ENCODE results near the gene EP400. TPM values are rescaled to one million over a fixed set of nuclear protein-coding genes. Genes with fewer than 3 reads are reported as not detected.

Gene EP400
- total RNA-seq, 2 donors from 2014 or later = 51.7 to 52.3 TPM

- no peaks in the 10 kb centered on the region for H3K27me3 Mint-ChIP-seq (ENCODE audit: low read depth)
- no peak overlapping the region for H3K4me3 Mint-ChIP-seq
- H3K27ac Mint-ChIP-seq = no peak overlapping the region
- no peaks in the 10 kb centered on the region for H3K4me1 Mint-ChIP-seq (ENCODE audit: low read depth)
- ATAC-seq (replicated peaks in 1 of 2) = no peak
- peaks cover 7 to 26% of the 10 kb centered on the region in 2 donors for H3K36me3 Mint-ChIP-seq (ENCODE audit: insufficient read depth in 2 of 2)
- no peak for DNase-seq
- no peaks in the 10 kb centered on the region for H3K9me3 Mint-ChIP-seq
Measured at GRCh38 chr12:132055535-132056096, 105.9 kb downstream of the EP400 start.

DNA sequence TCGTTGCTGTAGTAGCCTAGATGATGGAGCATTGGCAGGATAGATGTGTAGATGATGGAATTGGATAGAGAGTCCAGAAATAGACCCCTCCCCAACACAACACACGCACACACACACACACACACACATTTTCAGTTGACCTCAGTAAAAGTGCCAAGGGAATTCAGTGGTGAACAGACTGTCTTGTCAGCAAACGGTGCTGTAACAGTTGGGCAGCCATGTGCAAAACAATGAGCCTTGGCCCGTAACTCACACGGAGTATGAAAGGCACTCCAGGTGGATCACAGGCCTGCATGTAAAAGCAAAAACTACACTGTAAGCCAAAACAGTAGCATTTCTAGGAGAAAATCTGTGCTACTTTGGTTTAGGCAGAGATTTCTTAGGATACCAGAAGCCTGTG, 106.6 kb downstream of the EP400 start:
- Mint-ChIP-seq H3K27ac (no peak overlapping the region), H3K27me3 (ENCODE audit: low read depth) (no peaks in the 10 kb centered on the region), H3K9me3 (no peaks in the 10 kb centered on the region), H3K36me3 (ENCODE audit: insufficient read depth in 2 of 2) (peaks cover 4 to 25% of the 10 kb centered on the region in 2 donors), H3K4me1 (ENCODE audit: low read depth) (no peaks in the 10 kb centered on the region), H3K4me3 (no peak overlapping the region)
- ATAC-seq (replicated peaks in 1 of 2) (no peak), DNase-seq (no peak)

GRCh38 chr12:132056951-132057350, 107.2 kb downstream of the EP400 start:
- H3K27me3 Mint-ChIP-seq (ENCODE audit: low read depth) = no peaks in the 10 kb centered on the region
- H3K27ac Mint-ChIP-seq = no peak overlapping the region
- ATAC-seq (replicated peaks in 1 of 2) = no peak
- H3K4me1 Mint-ChIP-seq (ENCODE audit: low read depth) = no peaks in the 10 kb centered on the region
- H3K4me3 Mint-ChIP-seq = no peak overlapping the region
- DNase-seq = no peak
- H3K36me3 Mint-ChIP-seq (ENCODE audit: insufficient read depth in 2 of 2) = peaks cover 4 to 25% of the 10 kb centered on the region in 2 donors
- H3K9me3 Mint-ChIP-seq = no peaks in the 10 kb centered on the region

- DNase-seq = no peak
- no peak overlapping the region for H3K27ac Mint-ChIP-seq
- no peaks in the 10 kb centered on the region for H3K4me1 Mint-ChIP-seq (ENCODE audit: low read depth)
Measured at GRCh38 chr12:132057691-132058090, 107.9 kb downstream of the EP400 start.

GRCh38 chr12:132061197-132061596, 111.5 kb downstream of the EP400 start:
- Mint-ChIP-seq H3K4me1 (ENCODE audit: low read depth) (peaks cover 7% of the 10 kb centered on the region), H3K4me3 (no peak overlapping the region), H3K27ac (no peak overlapping the region), H3K27me3 (ENCODE audit: low read depth) (no peaks in the 10 kb centered on the region), H3K9me3 (no peaks in the 10 kb centered on the region), H3K36me3 (ENCODE audit: insufficient read depth in 2 of 2) (peaks cover under 1 to 16% of the 10 kb centered on the region in 2 donors)
- DNase-seq (no peak), ATAC-seq (replicated peaks in 1 of 2) (no peak)

More at GRCh38 chr12:132057691-132058090, 107.9 kb downstream of the EP400 start:
- Mint-ChIP-seq H3K4me3 (no peak overlapping the region), H3K36me3 (ENCODE audit: insufficient read depth in 2 of 2) (peaks cover 4 to 26% of the 10 kb centered on the region in 2 donors), H3K9me3 (no peaks in the 10 kb centered on the region), H3K27me3 (ENCODE audit: low read depth) (no peaks in the 10 kb centered on the region)
- no peak for ATAC-seq (replicated peaks in 1 of 2)

GRCh38 chr12:132061641-132062430, 112.1 kb downstream of the EP400 start:
- H3K27ac Mint-ChIP-seq = no peak overlapping the region
- peaks cover 1 to 17% of the 10 kb centered on the region in 2 donors for H3K36me3 Mint-ChIP-seq (ENCODE audit: insufficient read depth in 2 of 2)
- H3K9me3 Mint-ChIP-seq = no peaks in the 10 kb centered on the region

GRCh38 chr12:132062481-132062880, 112.7 kb downstream of the EP400 start:
- ATAC-seq (replicated peaks in 1 of 2) (no peak), DNase-seq (no peak)
- Mint-ChIP-seq H3K27ac (no peak overlapping the region), H3K4me1 (ENCODE audit: low read depth) (peaks cover 18% of the 10 kb centered on the region), H3K4me3 (no peak overlapping the region), H3K9me3 (no peaks in the 10 kb centered on the region), H3K27me3 (ENCODE audit: low read depth) (no peaks in the 10 kb centered on the region), H3K36me3 (ENCODE audit: insufficient read depth in 2 of 2) (peaks cover 1 to 17% of the 10 kb centered on the region in 2 donors)

More at GRCh38 chr12:132061641-132062430, 112.1 kb downstream of the EP400 start:
- no peak overlapping the region for H3K4me3 Mint-ChIP-seq
- no peak for DNase-seq
- ATAC-seq (replicated peaks in 1 of 2) = no peak
- no peaks in the 10 kb centered on the region for H3K27me3 Mint-ChIP-seq (ENCODE audit: low read depth)
- peaks cover 13% of the 10 kb centered on the region for H3K4me1 Mint-ChIP-seq (ENCODE audit: low read depth)

DNA sequence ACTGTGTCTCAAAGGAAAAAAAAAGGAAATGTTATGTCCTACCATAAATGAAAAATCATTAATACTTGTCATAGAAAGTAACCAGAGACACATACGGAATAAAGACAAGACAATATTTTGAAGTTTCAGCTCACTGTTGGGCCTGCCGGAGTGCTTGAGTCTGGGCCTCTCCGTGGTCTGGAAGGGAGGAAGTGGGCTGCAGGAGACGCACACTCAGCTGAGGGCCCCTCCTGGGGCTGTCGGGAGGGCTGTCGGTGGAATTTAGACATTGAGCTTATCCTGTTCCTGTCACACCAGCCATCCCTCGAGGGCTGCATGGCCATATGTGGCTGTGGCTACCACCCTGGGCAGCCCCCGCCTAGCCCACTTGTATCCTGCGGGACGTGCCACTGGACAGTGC, 113.7 kb downstream of the EP400 start:
- DNase-seq (no peak), ATAC-seq (replicated peaks in 1 of 2) (no peak)
- no peak overlapping the region for H3K27ac Mint-ChIP-seq
- no peaks in the 10 kb centered on the region for H3K9me3 Mint-ChIP-seq
- peaks cover 18% of the 10 kb centered on the region for H3K4me1 Mint-ChIP-seq (ENCODE audit: low read depth)
- peaks cover 1 to 11% of the 10 kb centered on the region in 2 donors for H3K36me3 Mint-ChIP-seq (ENCODE audit: insufficient read depth in 2 of 2)
- no peak overlapping the region for H3K4me3 Mint-ChIP-seq
- H3K27me3 Mint-ChIP-seq (ENCODE audit: low read depth) = no peaks in the 10 kb centered on the region

- no peak for DNase-seq
- H3K27ac Mint-ChIP-seq = no peak overlapping the region
- H3K9me3 Mint-ChIP-seq = no peaks in the 10 kb centered on the region
- peaks cover 1 to 9% of the 10 kb centered on the region in 2 donors for H3K36me3 Mint-ChIP-seq (ENCODE audit: insufficient read depth in 2 of 2)
- no peaks in the 10 kb centered on the region for H3K27me3 Mint-ChIP-seq (ENCODE audit: low read depth)
- peaks cover 18% of the 10 kb centered on the region for H3K4me1 Mint-ChIP-seq (ENCODE audit: low read depth)
- no peak overlapping the region for H3K4me3 Mint-ChIP-seq
- ATAC-seq (replicated peaks in 1 of 2) = no peak
Measured at GRCh38 chr12:132064631-132065030, 114.9 kb downstream of the EP400 start.

- H3K36me3 Mint-ChIP-seq (ENCODE audit: insufficient read depth in 2 of 2) = peaks cover 1 to 9% of the 10 kb centered on the region in 2 donors
- no peak overlapping the region for H3K27ac Mint-ChIP-seq
- no peak overlapping the region for H3K4me3 Mint-ChIP-seq
- H3K27me3 Mint-ChIP-seq (ENCODE audit: low read depth) = no peaks in the 10 kb centered on the region
- H3K4me1 Mint-ChIP-seq (ENCODE audit: low read depth) = peaks cover 18% of the 10 kb centered on the region
- DNase-seq (no peak), ATAC-seq (replicated peaks in 1 of 2) (no peak)
- no peaks in the 10 kb centered on the region for H3K9me3 Mint-ChIP-seq
Measured at GRCh38 chr12:132065203-132065602, 115.5 kb downstream of the EP400 start.

DNA sequence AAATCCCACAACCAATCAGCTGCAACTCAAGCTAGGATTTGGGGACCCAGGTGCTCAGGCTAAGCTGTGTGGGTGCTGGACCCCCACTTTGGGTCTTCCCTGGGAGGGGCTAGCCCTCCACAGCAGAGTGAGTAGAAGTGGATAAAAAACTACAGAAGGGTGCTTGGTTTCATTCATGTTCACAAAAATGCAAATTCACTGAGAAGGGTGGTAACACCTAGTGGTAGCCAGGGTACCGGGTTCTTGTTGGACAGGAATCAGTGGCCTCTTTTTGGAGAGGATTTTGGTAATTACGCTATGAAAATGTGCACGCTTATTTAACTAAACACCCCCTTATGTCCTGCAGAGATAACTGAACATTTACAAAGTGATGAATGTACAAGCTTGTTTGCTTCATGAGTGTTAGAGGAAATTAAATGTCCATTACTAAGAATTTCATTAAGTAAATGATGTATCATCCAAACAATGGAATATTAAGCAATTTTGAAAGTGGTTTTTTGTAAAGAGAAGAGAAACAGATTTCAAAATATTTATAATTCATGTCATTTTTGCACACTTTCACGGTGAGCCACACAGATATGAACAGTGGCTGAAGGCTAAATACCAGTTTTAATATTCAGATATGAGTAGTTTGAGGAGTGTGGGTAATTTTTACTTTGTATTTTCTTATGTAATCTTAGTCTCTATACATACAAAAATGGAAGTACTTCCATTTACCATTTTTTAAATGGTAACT, 116.0 kb downstream of the EP400 start:
- Mint-ChIP-seq H3K27ac (peak overlapping the region; percentile 83), H3K27me3 (ENCODE audit: low read depth) (no peaks in the 10 kb centered on the region), H3K9me3 (no peaks in the 10 kb centered on the region), H3K4me1 (ENCODE audit: low read depth) (peaks cover 18% of the 10 kb centered on the region), H3K36me3 (ENCODE audit: insufficient read depth in 2 of 2) (peaks cover 1 to 9% of the 10 kb centered on the region in 2 donors), H3K4me3 (peak overlapping the region; percentile 68 to 69)
- ATAC-seq (replicated peaks in 1 of 2) (peak in 1 of 2 donors; percentile 6), DNase-seq (no peak)

DNA sequence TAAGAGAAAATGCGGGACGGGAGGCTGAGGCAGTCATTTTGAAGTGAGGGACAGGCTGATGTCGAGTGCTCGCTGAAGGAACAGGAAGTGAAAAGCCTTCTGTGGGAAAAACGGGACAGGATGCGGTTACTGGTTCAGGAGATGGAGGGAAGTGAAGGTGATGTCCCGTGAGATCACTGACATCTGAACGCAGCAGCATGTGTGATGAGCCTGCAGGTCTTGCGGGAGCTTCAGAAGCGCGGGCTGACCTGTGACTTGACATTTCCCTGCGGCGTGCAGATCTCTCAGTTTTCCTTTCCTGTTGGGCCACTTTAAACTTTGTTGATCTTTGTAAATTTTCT, 116.6 kb downstream of the EP400 start:
- Mint-ChIP-seq H3K4me1 (ENCODE audit: low read depth) (peaks cover 18% of the 10 kb centered on the region), H3K4me3 (peak overlapping the region; percentile 68 to 69), H3K27me3 (ENCODE audit: low read depth) (no peaks in the 10 kb centered on the region), H3K27ac (peak overlapping the region; percentile 83), H3K36me3 (ENCODE audit: insufficient read depth in 2 of 2) (peaks cover 1 to 8% of the 10 kb centered on the region in 2 donors), H3K9me3 (no peaks in the 10 kb centered on the region)
- ATAC-seq (replicated peaks in 1 of 2) = peak; percentile 46 to 71
- peak; percentile 21 to 30 for DNase-seq

DNA sequence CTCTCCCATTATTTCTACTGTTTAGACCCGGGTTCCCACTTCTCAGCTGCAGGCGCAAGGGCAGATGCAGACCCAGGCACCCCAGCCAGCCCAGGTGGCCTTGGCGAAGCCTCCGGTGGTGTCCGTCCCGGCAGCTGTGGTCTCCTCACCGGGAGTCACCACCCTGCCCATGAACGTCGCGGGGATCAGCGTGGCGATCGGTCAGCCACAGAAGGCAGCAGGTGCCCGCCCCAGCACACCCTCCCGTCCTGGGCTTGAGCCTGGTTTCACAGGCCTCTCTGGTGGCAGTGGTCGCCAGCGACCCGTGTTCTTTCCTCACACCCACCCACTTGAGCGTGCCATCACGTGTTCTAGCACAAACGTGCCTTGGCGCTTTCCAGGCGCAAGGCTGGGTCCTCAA, 117.0 kb downstream of the EP400 start:
- peak overlapping the region; percentile 68 to 69 for H3K4me3 Mint-ChIP-seq
- H3K36me3 Mint-ChIP-seq (ENCODE audit: insufficient read depth in 2 of 2) = peaks cover 4 to 8% of the 10 kb centered on the region in 2 donors

More for the DNA sequence above, 117.0 kb downstream of the EP400 start:
- H3K27ac Mint-ChIP-seq = peak overlapping the region; percentile 83
- H3K9me3 Mint-ChIP-seq = no peaks in the 10 kb centered on the region
- no peaks in the 10 kb centered on the region for H3K27me3 Mint-ChIP-seq (ENCODE audit: low read depth)
- no peak for ATAC-seq (replicated peaks in 1 of 2)
- peaks cover 18% of the 10 kb centered on the region for H3K4me1 Mint-ChIP-seq (ENCODE audit: low read depth)
- DNase-seq = no peak
